RWPE2 (cell line): ENCODE measurements around the gene CNKSR3.

Experiments
- ATAC-seq: fragments of 200-7000 bp; cut with Tn5 transposase; 3 replicates; pipeline ENCODE4 v1.9.1; 2021; ENCODE audit warnings: low read depth
- DNase-seq: peaks from one replicate; pipeline ENCODE4 v3.0.0-alpha.2; 2020; ENCODE audit warnings: low spot score
- H3K27ac ChIP-seq: fragments of 450-650 bp; 2 replicates; pipeline ENCODE4 v1.5.1; 2017; ENCODE audit warnings: mild to moderate bottlenecking; ENCODE audit not compliant: poor library complexity, severe bottlenecking
- H3K27me3 ChIP-seq: fragments of 250-450 bp; sonication (Bioruptor Pico); 2 replicates; pipeline ENCODE4 v1.5.1; 2021; ENCODE audit warnings: mild to moderate bottlenecking, moderate library complexity; ENCODE audit not compliant: insufficient read depth, poor library complexity, severe bottlenecking
- H3K36me3 ChIP-seq: fragments of 250-450 bp; sonication (Bioruptor Pico); 2 replicates; pipeline ENCODE4 v1.5.1; 2020; ENCODE audit warnings: low read depth, mild to moderate bottlenecking, moderate library complexity
- H3K4me1 ChIP-seq: fragments of 250-450 bp; sonication (Bioruptor Pico); 2 replicates; pipeline ENCODE4 v1.5.1; 2021; ENCODE audit warnings: mild to moderate bottlenecking, moderate library complexity; ENCODE audit not compliant: insufficient read depth, poor library complexity, severe bottlenecking
- H3K4me3 ChIP-seq: fragments of 250-450 bp; sonication (Bioruptor Pico); 2 replicates; pipeline ENCODE4 v1.5.1; 2021; ENCODE audit warnings: mild to moderate bottlenecking, moderate library complexity; ENCODE audit not compliant: severe bottlenecking
- H3K9me3 ChIP-seq: fragments of 250-450 bp; sonication (Bioruptor Pico); 2 replicates; pipeline ENCODE4 v1.5.1; 2021; ENCODE audit warnings: mild to moderate bottlenecking, moderate library complexity; ENCODE audit not compliant: severe bottlenecking
- TF ChIP-seq, protein P1 (sequence below): fragments of 450-650 bp; IDR thresholded peaks from one replicate; pipeline ENCODE4 v1.5.1; 2017; ENCODE audit warnings: mild to moderate bottlenecking, moderate library complexity; ENCODE audit not compliant: poor library complexity, severe bottlenecking

The CNKSR3 gene

DNA sequence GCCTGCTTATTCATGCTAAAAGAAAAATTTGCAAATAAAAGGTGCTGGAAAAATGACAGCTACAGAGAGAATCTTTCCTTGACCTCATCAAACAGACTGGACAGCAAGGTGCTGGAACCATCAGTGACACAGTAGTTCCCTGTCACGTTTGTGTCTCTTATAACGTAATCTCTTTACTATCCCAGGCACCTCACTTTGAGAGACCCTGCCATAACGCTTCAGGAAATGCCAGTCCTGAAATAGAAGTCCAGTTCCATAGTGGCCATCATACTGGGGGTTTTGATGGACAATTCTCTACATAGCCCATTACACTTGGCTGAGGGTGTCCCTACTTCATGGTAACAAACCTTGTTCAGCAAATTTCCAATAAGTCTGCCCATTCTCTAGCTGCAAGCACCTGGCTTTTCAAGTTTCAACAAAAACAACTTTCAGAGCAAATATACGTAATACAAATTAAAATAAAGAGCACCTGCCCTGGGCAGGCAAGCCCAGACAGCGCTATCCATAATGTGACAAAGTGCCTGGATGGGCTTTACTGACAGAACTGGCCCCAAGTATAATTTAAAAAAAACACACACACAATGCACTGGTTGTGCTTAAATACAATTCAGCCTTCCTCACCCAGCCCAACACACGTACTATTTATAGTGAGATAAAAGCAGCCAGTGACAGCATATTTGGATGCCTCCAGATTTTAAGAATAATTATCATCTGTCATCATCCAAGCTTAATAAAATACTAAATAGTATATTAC is 38.7 kb downstream of the CNKSR3 start:
- no peak for ATAC-seq
- no peak overlapping the region for H3K27ac ChIP-seq

DNA sequence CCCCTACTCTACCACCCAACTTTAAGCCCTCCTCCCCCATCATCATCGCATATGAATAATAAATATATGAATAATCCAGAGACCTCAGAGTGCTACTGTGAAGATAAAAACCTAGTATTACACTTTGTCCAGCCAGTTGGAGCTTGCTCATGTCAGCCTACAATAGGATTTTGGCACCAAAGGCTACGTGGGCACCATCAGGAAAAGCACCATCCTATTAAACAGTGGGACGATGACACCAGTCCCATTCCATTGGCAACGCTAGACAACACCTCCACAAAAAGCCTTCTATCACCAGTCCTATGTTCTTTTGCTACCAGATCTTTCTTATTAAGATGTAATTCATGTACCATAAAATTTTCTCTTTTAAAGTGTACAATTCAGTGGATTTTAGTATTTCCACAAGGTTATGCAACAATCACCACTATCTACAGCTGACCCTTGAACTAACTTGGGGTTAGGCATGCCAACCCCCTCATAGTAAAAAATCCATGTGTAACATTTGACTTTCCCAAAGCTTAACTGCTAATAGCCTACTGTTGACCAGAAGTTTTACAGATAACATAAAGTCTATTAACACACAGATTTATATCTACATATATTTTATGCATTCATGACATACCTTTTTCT is 41.1 kb downstream of the CNKSR3 start:
- no peak for ATAC-seq
- DNase-seq, result no peak
- Histone ChIP-seq H3K27ac (no peak overlapping the region), H3K4me3 (no peak overlapping the region), H3K36me3 (no peaks in the 10 kb centered on the region), H3K9me3 (no peaks in the 10 kb centered on the region), H3K4me1 (peaks cover 9% of the 10 kb centered on the region), H3K27me3 (no peaks in the 10 kb centered on the region)
- TF ChIP-seq, protein P1, sequence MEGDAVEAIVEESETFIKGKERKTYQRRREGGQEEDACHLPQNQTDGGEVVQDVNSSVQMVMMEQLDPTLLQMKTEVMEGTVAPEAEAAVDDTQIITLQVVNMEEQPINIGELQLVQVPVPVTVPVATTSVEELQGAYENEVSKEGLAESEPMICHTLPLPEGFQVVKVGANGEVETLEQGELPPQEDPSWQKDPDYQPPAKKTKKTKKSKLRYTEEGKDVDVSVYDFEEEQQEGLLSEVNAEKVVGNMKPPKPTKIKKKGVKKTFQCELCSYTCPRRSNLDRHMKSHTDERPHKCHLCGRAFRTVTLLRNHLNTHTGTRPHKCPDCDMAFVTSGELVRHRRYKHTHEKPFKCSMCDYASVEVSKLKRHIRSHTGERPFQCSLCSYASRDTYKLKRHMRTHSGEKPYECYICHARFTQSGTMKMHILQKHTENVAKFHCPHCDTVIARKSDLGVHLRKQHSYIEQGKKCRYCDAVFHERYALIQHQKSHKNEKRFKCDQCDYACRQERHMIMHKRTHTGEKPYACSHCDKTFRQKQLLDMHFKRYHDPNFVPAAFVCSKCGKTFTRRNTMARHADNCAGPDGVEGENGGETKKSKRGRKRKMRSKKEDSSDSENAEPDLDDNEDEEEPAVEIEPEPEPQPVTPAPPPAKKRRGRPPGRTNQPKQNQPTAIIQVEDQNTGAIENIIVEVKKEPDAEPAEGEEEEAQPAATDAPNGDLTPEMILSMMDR, result no peak

More for the DNA sequence above, 38.7 kb downstream of the CNKSR3 start:
- Histone ChIP-seq H3K9me3 (no peaks in the 10 kb centered on the region), H3K4me1 (no peaks in the 10 kb centered on the region), H3K27me3 (no peaks in the 10 kb centered on the region), H3K4me3 (no peak overlapping the region), H3K36me3 (no peaks in the 10 kb centered on the region)
- TF ChIP-seq, protein P1, result no peak
- DNase-seq, result no peak

DNA sequence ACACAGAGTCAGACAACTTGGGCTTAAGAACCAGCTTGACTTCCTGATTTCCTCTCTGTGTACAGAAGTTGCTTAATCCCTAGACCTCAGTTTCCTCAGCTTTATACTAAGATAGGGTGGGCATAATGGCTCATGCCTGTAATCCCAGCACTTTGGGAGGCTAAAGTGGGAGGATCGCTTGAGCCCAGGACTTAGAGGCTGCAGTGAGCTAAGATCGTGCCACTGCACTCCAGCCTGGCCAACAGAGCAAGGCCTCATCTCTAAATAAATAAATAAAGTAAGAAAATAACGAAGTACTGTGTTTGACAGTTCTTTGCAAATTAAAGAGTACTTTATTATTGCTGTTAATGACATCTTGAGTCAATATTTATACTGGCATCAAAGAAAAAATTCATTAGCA is 41.7 kb downstream of the CNKSR3 start:
- ATAC-seq (no peak), DNase-seq (no peak)
- peaks cover 9% of the 10 kb centered on the region for H3K4me1 ChIP-seq
- H3K4me3 ChIP-seq, result no peak overlapping the region
- TF ChIP-seq, protein P1, result no peak
- H3K9me3 ChIP-seq, result no peaks in the 10 kb centered on the region
- no peak overlapping the region for H3K27ac ChIP-seq
- no peaks in the 10 kb centered on the region for H3K27me3 ChIP-seq
- H3K36me3 ChIP-seq, result no peaks in the 10 kb centered on the region

DNA sequence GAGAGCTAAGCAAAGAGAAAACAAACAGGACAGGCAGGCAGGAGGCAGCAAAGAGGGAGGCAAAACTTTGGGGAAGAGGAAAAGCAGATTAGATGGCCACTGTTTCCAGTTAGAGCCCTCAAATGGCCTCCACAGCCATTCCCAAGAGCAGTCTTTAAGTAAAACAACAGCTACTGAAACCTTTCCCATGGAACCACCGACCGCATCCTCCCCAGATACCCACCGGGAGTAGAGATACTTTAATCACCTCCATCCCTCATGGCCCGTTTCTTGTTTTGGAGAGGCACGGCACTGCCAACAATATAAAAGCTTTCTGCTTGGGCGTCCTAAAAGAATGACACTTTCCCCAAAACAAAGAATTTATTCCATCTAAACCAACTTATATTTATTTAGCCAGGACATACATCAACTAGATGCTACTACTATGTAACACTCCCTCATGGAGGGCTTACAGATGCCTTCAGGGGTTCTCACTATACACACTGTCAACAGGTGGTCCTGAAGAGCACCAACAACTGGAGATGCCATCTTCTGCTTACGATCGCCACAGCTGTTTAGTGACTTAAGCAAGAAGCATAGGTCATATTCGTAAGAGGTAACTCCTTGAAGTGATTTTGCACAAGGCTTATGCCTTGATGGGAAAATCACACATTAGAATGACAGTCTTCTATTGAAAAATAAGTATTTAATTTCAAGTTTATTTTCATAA is 43.4 kb downstream of the CNKSR3 start:
- no peak for ATAC-seq
- Histone ChIP-seq H3K27me3 (no peaks in the 10 kb centered on the region), H3K4me1 (peaks cover 9% of the 10 kb centered on the region)

More for the DNA sequence above, 43.4 kb downstream of the CNKSR3 start:
- TF ChIP-seq, protein P1, result no peak
- DNase-seq, result no peak
- Histone ChIP-seq H3K36me3 (no peaks in the 10 kb centered on the region), H3K4me3 (no peak overlapping the region), H3K27ac (no peak overlapping the region), H3K9me3 (no peaks in the 10 kb centered on the region)
